ENCODE results near the gene MAP2K5.

The MAP2K5 gene

DNA sequence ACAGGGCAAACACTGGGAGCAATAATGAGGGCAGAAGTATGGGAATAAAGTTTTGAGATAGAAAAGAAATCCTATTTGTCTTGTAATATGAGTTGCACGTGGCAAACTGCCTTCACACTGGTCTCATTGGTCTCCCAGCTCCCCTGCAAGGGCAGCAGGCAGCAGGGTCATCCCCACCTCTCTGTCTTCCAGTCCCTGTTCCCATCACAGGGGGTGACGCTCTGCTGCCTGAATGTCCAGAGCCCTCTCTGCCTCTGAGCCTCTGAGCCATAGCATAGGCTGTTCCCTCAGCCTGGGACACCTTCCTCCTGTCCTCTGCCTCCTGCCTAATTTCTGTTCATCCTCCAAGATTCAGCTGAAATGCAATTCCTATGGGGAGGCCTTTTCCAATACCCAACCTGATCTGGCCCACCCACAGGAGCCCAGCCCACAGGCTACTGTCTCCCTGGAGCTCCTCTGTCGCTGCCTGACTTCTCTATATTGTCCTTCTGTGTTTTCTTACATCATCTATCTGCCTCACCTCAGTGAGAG is 270.7 kb downstream of the MAP2K5 start:
- no peak for DNase-seq

DNA sequence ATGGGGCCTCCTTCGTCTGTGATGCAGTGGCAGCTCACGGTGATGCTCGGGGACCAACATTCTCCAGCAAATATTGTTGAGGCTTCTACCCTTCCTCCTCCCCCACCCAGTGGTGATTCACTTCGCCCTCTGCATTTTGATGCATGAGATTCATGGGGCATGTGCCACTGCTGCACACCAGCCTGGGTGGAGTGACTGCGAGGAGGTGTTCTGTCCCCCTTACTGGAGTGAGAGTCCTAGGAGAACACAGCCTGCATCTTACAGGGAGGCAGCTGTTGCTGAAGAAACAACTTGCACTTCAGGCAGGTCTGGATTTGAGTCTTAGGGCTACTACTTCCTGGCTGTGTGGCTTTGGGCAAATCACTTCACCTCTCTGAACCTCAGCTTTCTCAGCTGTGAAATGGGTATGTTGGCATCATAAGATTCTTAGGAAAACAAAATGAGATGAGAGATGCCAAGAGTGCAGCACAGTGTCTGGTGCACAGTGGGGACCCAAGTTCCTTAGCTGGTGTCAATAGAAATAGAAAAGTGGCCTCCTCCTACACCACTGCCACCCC is 272.6 kb downstream of the MAP2K5 start:
- no peak for DNase-seq

DNA sequence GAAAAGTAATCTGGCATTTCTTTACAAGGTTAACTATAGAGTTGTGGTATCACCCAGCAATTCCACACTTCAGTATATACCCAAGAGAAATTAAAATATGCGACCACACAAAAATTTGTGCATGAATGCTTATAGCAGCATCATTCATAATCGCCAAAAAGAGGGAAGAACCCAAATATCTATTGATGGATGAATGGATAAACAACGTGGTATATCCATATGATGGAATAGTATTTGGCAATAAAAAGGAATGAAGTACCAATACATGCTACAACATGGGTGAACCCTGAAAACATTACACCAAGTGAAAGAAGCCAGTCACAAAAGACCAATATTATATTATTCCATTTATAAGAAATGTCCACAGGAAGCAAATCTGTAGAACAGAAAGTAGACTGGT is 274.2 kb downstream of the MAP2K5 start:
- no peak for DNase-seq

DNA sequence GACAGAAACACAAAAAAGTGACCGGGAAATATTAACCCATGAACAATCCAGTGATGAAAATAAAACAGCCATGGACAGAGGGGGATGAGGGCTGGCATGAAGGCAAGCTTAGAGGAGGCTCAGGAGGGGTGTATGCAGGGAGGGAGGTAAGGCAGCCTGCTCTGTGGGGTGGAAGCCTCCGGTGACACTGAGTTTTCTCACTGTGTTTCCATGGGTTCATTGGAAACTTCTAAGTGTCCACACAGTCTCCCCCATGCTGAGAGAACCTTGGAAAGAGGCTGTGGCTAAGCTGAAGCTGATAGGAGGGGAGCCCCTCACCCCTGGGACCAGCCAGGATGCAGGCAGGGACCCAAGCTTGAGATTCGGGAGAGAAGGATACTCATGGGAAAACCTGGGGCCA is 276.0 kb downstream of the MAP2K5 start:
- no peak for DNase-seq

DNA sequence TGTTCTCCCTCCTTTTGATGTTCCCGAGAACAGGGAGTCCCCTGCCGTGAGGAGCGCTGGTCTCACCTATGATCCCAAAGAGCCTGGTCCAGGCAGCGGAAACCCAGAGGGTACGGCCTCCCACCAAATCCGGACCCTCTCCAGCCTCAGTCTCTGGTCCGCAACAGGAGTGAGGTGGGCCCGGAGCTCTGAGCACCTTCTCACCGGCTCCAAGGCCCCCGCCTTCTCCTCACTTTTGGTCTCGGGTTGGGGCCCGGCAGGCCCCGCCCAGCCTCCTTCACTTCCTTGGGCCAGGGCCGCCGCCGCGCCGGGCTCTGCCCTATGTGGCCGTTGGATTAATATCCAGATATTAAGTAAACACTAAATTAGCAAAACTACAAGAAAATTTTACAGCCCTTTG is 277.1 kb downstream of the MAP2K5 start:
- DNase-seq: no peak

DNA sequence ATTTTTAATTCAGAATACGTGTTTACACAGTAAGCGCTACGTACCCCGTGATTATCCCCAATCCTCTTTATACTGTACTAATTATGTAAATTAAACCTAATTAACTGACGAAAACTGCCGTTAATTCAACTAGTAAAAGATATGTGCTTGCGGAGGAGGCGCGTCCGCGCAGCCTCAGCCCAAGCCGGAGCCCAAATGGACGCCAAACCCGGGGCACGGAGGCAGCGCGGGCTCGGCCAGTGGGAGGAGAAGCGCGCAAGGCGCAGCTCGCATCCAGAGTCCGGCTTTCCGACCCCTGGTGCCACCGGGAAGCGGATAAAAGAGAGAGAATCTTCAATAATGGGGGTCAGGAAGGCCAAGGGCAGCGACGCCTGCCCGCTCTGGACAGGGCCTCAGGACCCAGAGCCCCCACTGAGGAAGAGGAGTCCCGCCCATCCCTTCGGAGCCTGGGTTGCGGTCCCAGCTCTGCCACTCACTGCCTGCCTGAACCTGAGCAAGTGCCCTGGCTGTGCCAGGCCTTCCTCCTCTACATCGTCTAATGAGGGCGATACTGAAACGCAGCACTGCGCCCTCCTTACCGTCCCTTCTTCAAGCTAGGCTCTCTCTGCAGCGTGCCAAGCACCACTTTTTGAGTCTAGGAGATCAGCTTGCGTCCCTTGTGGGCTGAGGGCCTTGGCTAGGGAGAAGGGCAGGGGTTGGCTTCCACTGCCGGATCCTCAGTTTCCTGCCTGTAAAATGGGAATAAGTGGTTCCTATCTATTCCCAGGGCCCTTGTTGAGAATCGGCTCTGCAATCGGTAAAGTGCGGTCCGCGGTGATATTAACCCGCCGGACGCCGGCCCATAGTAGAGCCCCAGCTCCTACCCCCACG is 277.9 kb downstream of the MAP2K5 start:
- no peak for DNase-seq

DNA sequence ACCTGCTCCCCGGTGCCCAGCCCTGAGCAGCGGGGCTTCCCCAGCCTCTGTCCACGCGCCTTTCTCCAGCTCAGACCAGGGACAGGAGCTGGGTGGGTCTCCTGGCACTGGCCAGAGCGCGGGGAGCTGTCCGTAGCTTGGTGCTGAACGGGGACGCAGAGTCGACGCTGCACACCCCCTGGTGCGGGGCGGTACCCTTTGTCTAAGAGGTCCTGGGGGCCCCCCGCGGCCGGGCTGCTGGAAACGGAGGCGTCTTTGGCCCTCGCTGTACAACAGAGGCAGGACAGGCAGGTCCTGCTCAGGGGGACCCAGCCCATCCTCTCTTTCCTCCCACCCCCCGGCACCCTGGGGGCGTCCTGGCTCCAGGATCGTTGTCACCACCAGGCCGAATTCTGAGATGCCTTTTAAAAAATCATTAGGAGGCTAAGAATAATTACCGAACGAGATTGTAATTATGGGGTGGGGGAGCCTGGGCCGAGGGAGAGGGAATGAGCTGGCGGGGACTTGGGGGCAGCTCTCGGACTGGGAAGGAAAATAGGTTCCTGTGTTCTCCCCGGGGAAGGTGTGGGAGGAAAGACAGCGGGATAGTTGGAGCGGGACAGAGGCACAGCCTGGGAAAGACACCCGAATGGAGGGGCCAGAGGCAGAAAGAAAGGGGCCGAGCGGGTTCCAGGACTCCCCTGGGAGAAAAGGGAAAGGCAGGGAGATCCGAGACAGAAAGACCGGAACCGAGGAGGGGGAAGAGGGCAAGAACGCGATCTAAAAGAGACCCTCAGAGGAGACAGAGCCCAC is 278.7 kb downstream of the MAP2K5 start:
- DNase-seq: peak; percentile 37

DNA sequence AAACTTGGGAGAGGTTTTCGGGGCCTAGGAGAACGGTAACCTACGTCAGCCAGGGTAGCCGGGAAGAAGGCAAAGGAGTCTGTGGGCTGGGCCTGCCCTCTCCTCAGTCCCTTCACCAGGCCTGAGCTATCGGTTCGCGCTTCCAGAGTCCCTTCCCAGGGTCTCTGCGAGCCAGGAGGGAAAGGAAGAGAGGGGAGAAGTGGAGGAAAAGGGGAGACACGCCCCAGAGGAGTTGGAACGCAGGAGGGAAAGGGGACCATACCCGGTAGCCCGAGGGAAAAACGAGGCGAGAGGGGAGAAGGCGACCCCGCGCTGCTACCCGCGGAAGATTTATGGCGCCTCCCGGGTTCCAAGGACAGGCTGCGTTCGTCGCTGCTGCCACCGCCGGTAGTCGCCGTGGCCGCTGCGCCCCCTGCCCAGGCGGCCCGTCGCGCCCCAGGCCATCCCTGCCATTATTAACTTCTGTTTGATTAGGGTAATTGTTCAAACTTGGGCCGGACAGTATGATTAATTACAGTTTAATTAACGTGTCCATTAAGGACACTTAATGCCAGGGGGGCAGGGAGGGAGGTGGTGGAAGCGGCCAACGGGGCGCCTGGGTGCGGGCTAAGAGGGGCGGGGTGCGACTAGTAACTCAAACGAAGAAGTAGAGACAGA is 279.4 kb downstream of the MAP2K5 start:
- DNase-seq: no peak

DNA sequence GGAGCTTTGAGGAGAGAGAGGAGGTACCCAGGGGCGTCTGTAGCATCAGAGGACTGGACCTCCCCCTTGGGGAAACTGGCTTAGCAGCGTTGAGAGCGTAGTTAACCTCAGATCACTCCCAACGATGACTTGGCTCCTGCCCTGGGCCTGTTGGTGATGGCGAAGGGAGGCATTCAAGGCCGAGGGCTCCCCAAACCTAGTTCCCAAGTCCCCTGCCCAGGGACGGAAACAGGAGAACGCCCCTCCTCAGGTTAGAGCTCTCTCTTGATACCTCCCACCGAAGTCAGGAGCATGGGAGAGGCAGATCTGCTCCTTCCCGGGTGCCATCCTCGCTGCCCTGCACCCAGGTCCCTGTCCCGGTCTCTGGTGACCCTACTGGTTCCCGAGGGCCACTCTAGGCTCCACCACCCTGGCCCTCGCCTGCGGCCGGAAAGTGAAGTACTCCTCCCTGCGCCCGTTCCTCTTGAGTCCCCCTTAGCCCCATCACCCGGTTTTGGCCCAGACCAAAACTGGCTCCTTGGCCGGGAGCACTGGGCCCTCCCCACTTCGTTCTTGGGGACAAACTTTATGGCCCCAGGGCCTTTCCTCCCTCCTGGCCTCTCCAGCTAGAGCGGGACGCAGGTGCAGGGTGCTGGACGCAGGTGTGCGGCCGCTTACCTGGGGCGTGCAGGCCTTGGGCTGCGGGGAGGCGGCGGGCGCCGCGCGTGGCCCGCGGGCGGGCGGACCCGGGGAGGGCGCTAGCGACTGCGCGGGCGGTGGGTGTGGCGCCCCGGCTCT is 280.2 kb downstream of the MAP2K5 start:
- no peak for DNase-seq

DNA sequence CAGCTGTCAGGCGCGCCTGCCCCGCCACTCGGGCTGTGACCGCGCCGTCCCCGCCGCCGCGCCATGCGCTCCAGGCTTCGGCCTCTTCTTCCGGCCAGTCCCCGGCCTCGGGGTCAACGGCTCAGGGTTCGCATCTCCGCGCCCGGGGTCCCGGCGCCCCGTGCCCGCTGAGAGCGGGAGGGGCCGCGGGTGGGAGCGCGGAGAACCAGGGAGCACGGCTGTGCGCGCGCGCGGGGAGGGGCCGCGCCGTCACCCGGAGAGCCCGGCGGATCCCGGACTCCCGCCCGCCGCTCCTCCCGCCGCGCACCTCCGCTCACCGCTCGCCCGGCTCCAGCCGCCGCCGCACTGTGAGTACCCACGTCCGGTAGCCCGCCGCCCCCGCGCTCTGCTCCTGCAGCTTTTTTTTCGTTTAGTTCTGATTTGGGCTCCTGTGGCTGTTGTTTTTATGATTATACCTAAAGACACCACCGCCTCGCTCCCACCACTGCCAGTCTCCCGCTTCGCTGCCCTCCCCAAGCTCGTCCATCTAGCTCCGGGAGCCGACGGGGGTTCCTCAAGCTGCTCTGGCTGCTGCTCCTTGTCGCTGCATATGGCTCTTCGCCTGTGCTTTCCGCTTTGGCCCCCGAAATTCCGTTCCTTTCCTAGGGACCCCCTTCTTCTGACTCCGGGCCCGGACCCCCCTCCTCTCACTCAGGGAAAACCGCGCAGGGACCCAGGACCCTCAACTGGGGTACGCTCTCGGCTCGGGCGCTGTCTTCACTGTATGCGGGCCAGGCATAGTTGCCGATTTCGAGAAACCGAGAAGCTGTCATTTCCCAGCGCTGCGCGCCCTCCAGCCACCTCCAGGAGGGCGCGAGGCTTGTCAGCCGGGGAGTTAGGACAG is 281.1 kb downstream of the MAP2K5 start:
- no peak for DNase-seq

DNA sequence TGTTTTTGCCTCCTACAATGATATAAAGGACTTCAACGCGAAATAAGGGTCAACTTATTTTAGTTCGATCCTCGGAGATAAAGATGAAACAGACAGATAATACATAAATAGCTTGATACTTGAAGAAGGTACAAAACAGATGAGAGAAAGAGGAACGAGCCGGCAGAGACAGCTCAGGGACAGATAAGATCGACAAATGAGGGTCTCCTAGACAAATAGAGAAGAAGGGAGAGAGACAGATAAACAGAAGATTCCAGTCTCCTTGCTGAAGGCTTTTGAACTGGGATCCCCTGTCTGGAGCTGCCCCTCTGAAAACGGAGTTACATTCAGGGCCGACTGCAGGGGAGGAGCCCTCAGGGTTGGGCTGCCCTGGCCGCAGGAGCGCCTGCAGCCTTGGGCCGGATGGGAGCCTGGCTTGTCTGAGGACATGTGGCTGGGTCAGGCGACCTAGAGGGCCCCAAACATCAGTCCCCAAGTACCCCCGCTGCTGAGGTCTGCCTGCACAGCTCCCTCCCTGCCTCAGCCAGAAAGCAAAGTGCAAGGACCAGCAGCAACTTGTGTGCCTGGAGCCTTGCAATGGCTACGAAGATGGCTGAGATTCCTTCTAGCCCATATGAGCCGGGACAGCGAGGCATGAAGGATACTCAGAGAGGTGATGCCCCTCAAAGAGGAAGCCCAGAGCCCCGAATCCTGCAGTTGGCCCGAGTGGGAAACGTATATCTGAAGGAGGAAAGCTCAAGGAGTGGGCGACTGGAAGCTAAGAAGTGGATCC is 281.9 kb downstream of the MAP2K5 start:
- DNase-seq: no peak

DNA sequence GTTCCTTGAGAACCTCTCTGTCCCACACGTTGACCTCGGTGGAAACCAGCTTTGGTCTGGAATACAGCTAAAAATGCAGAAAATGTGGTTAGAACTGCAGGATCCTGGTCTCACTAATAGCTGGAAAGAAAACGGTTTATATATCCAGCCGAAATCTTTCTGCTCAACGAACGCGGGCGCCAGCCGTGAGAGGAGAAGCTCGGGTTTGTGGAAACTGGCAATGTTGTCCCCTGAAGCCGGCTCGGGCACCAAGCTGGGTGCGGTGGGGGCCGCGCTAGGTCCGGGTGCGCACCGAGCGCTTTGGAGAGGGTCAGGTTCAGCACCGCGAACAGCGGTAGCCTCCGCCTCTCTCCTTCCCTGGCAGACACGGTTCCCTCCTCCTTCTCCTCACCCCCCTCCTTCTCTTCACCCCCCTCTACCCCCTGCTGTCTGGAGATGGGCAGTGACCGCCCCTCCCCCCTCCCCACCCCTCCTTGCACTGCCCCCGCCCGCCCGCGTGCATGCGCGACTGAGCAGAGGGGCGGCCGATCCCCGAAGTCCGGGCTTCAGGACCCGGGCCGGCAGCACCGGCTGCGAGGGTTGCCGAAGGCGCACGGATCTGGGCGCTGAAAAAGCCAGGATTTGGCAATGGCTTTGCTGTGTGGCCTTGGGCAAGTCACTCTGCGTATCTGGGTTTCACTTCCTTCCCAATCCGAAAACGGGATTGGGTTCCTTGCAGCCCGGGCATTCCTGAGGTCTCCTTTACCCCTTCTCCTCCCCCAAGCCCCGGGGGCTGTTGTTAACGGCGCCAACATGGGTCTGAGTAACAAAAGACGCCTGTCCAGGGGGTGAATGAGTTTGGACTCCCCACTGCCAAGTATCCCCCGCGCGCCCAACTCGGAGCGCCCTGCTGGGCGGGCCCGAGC is 282.7 kb downstream of the MAP2K5 start, which contains the start of gene SKOR1:
TSS of gene SKOR1 (plus strand) at position 534 of the 905 bp plus-strand sequence. CDS start at position 628, 94 bp downstream.
- no peak for DNase-seq

DNA sequence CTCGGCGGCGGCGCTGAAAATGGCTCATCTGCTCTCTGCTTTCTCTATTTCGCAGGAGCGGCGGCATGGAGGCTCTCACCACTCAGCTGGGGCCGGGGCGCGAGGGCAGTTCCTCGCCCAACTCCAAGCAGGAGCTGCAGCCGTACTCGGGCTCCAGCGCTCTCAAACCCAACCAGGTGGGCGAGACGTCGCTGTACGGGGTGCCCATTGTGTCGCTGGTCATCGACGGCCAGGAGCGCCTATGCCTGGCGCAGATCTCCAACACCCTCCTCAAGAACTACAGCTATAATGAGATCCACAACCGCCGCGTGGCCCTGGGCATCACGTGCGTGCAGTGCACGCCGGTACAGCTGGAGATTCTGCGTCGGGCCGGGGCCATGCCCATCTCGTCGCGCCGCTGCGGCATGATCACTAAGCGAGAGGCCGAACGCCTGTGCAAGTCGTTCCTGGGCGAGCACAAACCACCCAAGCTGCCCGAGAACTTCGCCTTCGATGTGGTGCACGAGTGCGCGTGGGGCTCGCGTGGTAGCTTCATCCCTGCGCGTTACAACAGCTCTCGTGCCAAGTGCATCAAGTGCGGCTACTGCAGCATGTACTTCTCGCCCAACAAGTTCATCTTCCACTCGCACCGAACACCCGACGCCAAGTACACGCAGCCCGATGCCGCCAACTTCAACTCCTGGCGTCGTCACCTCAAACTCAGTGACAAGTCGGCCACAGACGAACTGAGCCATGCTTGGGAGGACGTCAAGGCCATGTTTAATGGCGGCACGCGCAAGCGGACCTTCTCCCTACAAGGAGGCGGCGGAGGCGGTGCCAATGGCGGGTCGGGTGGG is 283.6 kb downstream of the MAP2K5 start:
- no peak for DNase-seq

DNA sequence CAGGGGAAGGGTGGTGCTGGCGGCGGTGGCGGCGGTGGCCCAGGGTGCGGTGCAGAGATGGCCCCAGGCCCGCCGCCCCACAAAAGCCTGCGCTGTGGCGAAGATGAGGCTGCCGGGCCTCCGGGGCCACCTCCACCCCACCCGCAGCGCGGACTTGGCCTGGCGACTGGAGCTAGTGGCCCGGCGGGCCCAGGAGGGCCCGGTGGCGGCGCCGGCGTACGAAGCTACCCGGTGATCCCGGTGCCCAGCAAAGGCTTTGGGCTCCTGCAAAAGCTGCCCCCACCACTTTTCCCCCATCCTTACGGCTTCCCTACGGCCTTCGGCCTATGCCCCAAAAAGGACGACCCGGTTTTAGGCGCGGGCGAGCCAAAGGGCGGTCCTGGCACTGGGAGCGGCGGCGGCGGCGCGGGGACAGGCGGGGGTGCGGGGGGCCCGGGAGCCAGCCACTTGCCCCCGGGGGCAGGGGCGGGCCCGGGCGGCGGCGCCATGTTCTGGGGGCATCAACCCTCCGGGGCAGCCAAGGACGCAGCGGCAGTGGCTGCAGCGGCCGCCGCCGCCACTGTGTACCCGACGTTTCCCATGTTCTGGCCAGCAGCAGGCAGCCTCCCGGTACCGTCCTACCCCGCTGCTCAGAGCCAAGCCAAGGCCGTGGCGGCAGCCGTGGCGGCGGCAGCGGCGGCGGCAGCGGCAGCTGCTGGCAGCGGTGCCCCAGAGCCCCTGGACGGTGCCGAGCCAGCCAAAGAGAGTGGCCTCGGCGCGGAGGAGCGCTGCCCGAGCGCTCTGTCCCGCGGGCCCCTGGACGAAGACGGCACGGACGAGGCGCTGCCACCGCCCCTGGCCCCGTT is 284.4 kb downstream of the MAP2K5 start:
- no peak for DNase-seq

DNA sequence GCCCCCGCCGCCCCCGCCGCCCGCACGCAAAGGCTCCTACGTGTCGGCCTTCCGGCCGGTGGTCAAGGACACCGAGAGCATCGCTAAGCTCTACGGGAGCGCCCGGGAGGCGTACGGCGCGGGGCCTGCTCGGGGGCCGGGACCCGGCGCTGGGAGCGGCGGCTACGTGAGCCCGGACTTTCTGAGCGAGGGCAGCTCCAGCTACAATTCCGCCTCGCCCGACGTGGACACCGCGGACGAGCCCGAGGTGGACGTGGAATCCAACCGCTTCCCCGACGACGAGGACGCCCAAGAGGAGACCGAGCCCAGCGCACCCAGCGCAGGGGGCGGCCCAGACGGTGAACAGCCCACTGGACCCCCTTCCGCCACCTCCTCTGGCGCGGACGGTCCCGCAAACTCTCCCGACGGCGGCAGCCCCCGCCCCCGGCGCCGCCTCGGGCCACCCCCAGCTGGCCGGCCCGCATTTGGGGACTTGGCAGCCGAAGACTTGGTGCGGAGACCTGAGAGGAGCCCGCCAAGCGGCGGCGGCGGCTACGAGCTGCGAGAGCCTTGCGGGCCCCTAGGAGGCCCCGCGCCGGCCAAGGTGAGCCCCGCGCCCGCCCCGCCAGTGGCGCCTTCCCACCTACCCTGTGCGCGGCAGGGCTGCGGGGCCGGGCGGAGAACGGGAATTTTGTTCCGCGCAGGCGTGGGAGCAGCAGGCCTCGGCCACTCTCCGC is 285.2 kb downstream of the MAP2K5 start:
- no peak for DNase-seq

DNA sequence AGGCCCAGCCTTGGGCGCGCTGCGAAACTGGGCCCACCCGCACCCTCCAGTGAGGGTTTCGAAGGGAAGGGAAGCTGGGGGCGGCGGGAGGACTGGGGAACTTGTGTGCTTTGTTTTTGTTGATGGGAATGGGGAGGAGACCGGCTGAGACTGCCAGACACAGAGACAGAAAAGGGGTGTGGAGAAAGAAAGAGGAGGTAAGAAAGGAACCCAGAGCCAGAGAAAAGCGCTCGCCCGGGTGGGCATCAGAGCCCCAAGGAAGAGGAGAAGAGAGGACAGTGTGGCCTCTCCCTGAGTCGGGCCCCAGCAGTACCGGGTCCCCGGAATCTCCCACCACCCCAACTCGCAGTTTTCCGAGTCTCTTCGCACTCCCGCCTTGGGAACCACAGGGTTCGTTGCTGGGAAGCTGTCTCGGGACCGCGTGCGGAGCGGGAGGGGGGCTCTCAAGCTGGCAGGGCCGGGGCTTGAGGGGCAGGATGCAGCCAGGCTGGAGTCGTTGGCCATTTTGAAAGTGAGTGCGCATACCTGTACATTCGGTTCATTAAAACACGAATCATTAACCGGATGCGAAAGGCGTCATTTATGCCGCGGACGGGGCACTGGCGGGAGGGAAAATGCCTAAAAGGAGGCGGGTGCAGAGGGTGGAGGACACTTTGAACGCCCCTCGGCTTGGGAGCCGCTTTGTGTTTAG is 285.9 kb downstream of the MAP2K5 start:
- DNase-seq: no peak

All from CD4-positive, alpha-beta T cell treated with Interleukin-17A for 4 hours (primary cell).